Measurements from ENCODE around the gene ZDHHC22.
A peak's percentile ranks its signal among the peaks of the same experiment; 100 is the strongest.

The ZDHHC22 gene

GRCh38 chr14:77143071-77143470 is 1.5 kb upstream of the ZDHHC22 start:
- Histone ChIP-seq H3K4me3 (ENCODE audit: insufficient read depth, low read depth, low read length, poor library complexity, severe bottlenecking) (no peak overlapping the region), H3K27ac (ENCODE audit: insufficient read depth, low read length, poor library complexity, severe bottlenecking) (no peak overlapping the region), H3K4me1 (ENCODE audit: control insufficient read depth, insufficient read depth, low read length, poor library complexity, severe bottlenecking) (peaks cover 25% of the 10 kb centered on the region), H3K9me3 (ENCODE audit: control insufficient read depth, low read length) (no peaks in the 10 kb centered on the region), H3K36me3 (ENCODE audit: control insufficient read depth, insufficient read depth, low read length) (no peaks in the 10 kb centered on the region), H3K27me3 (replicated peaks; ENCODE audit: control insufficient read depth, insufficient read depth, low read length, poor library complexity, severe bottlenecking) (peaks cover 44% of the 10 kb centered on the region)
- DNase-seq: no peak

- Histone ChIP-seq H3K4me1 (ENCODE audit: control insufficient read depth, insufficient read depth, low read length, poor library complexity, severe bottlenecking) (peaks cover 25% of the 10 kb centered on the region), H3K9me3 (ENCODE audit: control insufficient read depth, low read length) (no peaks in the 10 kb centered on the region), H3K36me3 (ENCODE audit: control insufficient read depth, insufficient read depth, low read length) (no peaks in the 10 kb centered on the region), H3K27ac (ENCODE audit: insufficient read depth, low read length, poor library complexity, severe bottlenecking) (no peak overlapping the region), H3K4me3 (ENCODE audit: insufficient read depth, low read depth, low read length, poor library complexity, severe bottlenecking) (no peak overlapping the region), H3K27me3 (replicated peaks; ENCODE audit: control insufficient read depth, insufficient read depth, low read length, poor library complexity, severe bottlenecking) (peaks cover 44% of the 10 kb centered on the region)
- DNase-seq: no peak
Measured at GRCh38 chr14:77142005-77142800, 612 bp upstream of the ZDHHC22 start.

DNA sequence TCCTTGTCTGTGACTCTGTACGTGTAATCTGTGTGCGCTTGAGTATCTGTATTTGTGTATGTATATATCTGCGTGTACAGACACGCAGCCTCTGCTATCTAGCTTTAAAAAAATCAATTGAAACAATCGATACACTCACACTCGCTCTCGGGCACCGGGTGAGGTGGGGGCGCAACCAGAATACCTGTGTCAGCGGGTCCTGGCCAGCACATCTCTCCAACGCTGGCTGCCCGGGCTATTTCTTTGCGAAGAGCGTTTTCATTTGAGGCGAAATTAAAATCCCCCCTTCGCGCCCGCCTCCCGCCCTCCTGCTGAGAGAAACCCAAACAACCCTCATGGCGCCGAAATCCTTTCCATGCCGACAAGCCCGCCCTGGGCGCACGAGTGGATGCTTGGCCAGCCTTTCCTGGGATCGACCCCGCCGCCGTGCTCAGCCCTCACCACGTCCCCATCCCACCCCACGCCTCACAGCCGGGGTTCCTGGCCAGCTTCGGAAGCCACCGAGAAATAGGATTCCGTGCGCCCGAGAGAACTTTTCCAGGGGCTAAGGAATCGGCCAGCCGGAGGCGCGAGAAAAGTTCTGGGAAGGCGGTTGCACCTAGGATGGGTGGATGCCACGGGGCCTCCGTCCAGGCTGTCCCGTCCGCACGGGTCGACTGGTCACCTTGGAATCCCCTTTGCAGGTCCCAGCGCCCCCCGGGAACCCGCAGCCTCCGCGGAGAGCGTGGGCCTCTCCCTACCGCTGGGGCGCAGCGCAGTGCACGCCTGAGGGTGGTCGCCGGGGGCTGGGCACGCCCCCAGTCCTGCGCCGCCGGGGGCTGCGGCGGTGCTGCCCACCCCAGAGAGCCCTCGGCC is 1.0 kb downstream of the ZDHHC22 start:
- Histone ChIP-seq H3K4me1 (ENCODE audit: control insufficient read depth, insufficient read depth, low read length, poor library complexity, severe bottlenecking) (peaks cover 25% of the 10 kb centered on the region), H3K4me3 (ENCODE audit: insufficient read depth, low read depth, low read length, poor library complexity, severe bottlenecking) (peak overlapping the region; percentile 3), H3K9me3 (ENCODE audit: control insufficient read depth, low read length) (no peaks in the 10 kb centered on the region), H3K27ac (ENCODE audit: insufficient read depth, low read length, poor library complexity, severe bottlenecking) (no peak overlapping the region), H3K27me3 (replicated peaks; ENCODE audit: control insufficient read depth, insufficient read depth, low read length, poor library complexity, severe bottlenecking) (peaks cover 32% of the 10 kb centered on the region), H3K36me3 (ENCODE audit: control insufficient read depth, insufficient read depth, low read length) (no peaks in the 10 kb centered on the region)
- no peak for DNase-seq

DNA sequence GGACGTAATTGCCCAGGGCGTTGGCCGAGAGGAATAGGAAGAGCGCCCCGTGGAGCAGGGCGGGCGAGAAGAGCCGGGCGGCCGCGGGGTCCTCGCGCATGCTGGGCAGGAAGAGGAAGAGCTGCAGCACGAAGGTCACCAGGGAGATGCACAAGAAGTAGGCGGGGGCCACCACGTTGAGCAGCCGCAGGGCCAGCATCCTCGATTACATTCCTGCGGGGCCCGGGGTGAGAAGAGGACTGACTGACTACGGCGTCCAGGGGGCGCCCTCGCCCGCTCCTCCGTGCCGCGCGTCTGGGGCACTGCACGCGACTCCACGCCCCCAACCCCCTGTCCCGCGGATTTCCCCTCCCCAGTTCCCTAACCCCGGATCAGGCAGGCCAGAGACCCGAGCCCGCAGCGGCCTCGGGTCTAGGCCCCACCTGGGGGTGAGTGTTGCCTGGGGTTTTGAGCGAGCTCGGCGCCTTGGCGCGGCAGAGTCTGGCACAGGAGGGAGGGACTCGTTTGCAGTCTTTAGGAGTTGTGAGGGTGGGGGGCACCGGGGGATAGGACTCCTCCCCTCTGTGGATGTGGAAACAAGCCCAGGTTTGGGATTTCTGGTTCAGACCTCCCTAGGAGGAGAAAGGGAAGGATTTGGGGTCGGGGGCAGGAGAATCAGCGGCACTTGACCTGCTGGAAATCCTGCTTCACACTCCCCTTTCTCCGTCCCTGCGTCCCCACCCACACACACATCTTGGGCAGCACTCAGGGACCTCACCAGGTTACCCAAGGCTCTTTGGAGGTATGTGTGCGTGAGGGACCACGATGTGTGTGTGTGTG is 1.8 kb downstream of the ZDHHC22 start:
- no peak overlapping the region for H3K27ac ChIP-seq (ENCODE audit: insufficient read depth, low read length, poor library complexity, severe bottlenecking)
- DNase-seq: no peak
- peaks cover 32% of the 10 kb centered on the region for H3K27me3 ChIP-seq (replicated peaks; ENCODE audit: control insufficient read depth, insufficient read depth, low read length, poor library complexity, severe bottlenecking)
- H3K4me3 ChIP-seq (ENCODE audit: insufficient read depth, low read depth, low read length, poor library complexity, severe bottlenecking): peak overlapping the region; percentile 3
- H3K36me3 ChIP-seq (ENCODE audit: control insufficient read depth, insufficient read depth, low read length): no peaks in the 10 kb centered on the region
- H3K9me3 ChIP-seq (ENCODE audit: control insufficient read depth, low read length): no peaks in the 10 kb centered on the region
- H3K4me1 ChIP-seq (ENCODE audit: control insufficient read depth, insufficient read depth, low read length, poor library complexity, severe bottlenecking): peaks cover 25% of the 10 kb centered on the region

- Histone ChIP-seq H3K9me3 (ENCODE audit: control insufficient read depth, low read length) (no peaks in the 10 kb centered on the region), H3K27ac (ENCODE audit: insufficient read depth, low read length, poor library complexity, severe bottlenecking) (no peak overlapping the region), H3K4me1 (ENCODE audit: control insufficient read depth, insufficient read depth, low read length, poor library complexity, severe bottlenecking) (peaks cover 25% of the 10 kb centered on the region), H3K4me3 (ENCODE audit: insufficient read depth, low read depth, low read length, poor library complexity, severe bottlenecking) (no peak overlapping the region), H3K27me3 (replicated peaks; ENCODE audit: control insufficient read depth, insufficient read depth, low read length, poor library complexity, severe bottlenecking) (peaks cover 26% of the 10 kb centered on the region), H3K36me3 (ENCODE audit: control insufficient read depth, insufficient read depth, low read length) (no peaks in the 10 kb centered on the region)
- DNase-seq: no peak
Measured at GRCh38 chr14:77139022-77139421, 2.6 kb downstream of the ZDHHC22 start.

DNA sequence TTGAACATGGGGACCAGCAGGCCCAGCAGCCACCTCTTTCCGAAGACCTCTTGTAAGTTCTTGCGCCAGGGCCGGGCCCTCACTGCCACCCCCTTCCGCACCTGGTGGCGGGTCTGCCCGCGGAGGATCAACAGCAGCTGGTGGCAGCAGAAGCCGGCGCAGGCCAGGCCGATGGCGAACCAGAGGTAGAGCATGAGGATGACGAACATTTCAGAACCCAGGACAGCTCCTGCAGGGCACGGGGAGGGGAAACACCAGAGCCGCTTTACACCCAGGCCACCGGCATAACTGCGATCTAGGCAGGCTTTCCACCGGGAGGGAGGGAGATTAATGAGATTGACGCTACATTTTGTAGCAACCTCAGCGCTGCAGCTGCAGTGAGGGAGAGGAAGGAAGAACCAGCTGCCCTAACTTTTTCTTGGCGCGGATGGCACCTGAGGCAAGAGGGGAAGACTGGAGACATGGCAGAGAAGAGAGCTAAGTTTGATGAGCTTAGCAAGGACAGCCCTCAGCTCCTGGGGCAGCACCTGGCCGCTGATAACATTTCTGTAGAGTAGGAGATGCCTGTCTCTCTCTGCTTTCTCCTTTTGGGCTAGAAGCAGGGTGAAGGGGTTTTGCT is 7.8 kb downstream of the ZDHHC22 start:
- DNase-seq: no peak
- peaks cover 5% of the 10 kb centered on the region for H3K27me3 ChIP-seq (replicated peaks; ENCODE audit: control insufficient read depth, insufficient read depth, low read length, poor library complexity, severe bottlenecking)

GRCh38 chr14:77131871-77132486 is 9.6 kb downstream of the ZDHHC22 start:
- no peaks in the 10 kb centered on the region for H3K9me3 ChIP-seq (ENCODE audit: control insufficient read depth, low read length)
- no peak overlapping the region for H3K27ac ChIP-seq (ENCODE audit: insufficient read depth, low read length, poor library complexity, severe bottlenecking)
- no peak overlapping the region for H3K4me3 ChIP-seq (ENCODE audit: insufficient read depth, low read depth, low read length, poor library complexity, severe bottlenecking)
- no peaks in the 10 kb centered on the region for H3K36me3 ChIP-seq (ENCODE audit: control insufficient read depth, insufficient read depth, low read length)
- no peak for DNase-seq
- no peaks in the 10 kb centered on the region for H3K27me3 ChIP-seq (replicated peaks; ENCODE audit: control insufficient read depth, insufficient read depth, low read length, poor library complexity, severe bottlenecking)
- H3K4me1 ChIP-seq (ENCODE audit: control insufficient read depth, insufficient read depth, low read length, poor library complexity, severe bottlenecking): no peaks in the 10 kb centered on the region

More for the DNA sequence above, 7.8 kb downstream of the ZDHHC22 start:
- Histone ChIP-seq H3K36me3 (ENCODE audit: control insufficient read depth, insufficient read depth, low read length) (no peaks in the 10 kb centered on the region), H3K4me3 (ENCODE audit: insufficient read depth, low read depth, low read length, poor library complexity, severe bottlenecking) (no peak overlapping the region), H3K9me3 (ENCODE audit: control insufficient read depth, low read length) (no peaks in the 10 kb centered on the region), H3K4me1 (ENCODE audit: control insufficient read depth, insufficient read depth, low read length, poor library complexity, severe bottlenecking) (no peaks in the 10 kb centered on the region), H3K27ac (ENCODE audit: insufficient read depth, low read length, poor library complexity, severe bottlenecking) (no peak overlapping the region)

DNA sequence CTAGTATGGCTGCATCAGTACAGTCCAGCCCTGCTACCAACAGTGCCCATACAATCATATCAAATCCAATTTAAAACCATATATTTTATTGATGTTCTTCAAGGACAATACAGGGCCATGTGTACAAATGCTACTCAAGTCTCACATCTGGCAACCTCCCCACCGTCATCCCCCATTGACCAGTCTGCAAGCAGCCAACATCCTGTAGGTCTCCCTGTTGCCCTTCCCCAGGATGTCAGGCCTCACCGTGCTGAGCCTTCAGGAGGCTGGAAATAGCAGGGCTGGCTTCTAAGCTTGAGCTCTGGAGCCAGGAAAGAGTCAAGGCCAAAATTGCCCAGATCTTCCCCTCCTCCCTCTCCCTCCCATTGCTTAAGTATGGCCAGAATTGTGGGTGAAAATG is 10.4 kb downstream of the ZDHHC22 start:
- Histone ChIP-seq H3K27ac (ENCODE audit: insufficient read depth, low read length, poor library complexity, severe bottlenecking) (no peak overlapping the region), H3K9me3 (ENCODE audit: control insufficient read depth, low read length) (no peaks in the 10 kb centered on the region), H3K27me3 (replicated peaks; ENCODE audit: control insufficient read depth, insufficient read depth, low read length, poor library complexity, severe bottlenecking) (no peaks in the 10 kb centered on the region), H3K36me3 (ENCODE audit: control insufficient read depth, insufficient read depth, low read length) (no peaks in the 10 kb centered on the region), H3K4me3 (ENCODE audit: insufficient read depth, low read depth, low read length, poor library complexity, severe bottlenecking) (no peak overlapping the region), H3K4me1 (ENCODE audit: control insufficient read depth, insufficient read depth, low read length, poor library complexity, severe bottlenecking) (no peaks in the 10 kb centered on the region)
- no peak for DNase-seq

DNA sequence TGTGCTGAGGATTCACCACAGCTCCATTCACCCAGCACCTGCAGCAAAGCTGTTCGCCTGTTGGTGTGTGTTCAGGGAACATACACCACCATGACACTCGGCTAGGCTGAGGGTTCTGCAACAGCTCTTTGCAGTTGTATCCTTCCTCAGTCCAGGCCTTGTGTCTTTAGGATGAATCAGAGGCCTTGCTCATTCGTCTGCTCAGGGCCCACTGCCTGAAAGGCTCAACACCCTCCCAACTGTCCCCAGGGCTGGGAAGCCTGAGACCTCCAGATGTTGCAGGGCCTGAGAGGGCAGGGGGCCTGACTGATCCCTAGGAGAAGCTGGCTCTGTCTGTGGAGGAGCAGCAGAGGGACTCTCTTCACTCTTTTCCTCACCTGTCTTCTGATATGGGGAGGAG is 11.2 kb downstream of the ZDHHC22 start:
- H3K9me3 ChIP-seq (ENCODE audit: control insufficient read depth, low read length): no peaks in the 10 kb centered on the region
- no peaks in the 10 kb centered on the region for H3K36me3 ChIP-seq (ENCODE audit: control insufficient read depth, insufficient read depth, low read length)
- H3K27ac ChIP-seq (ENCODE audit: insufficient read depth, low read length, poor library complexity, severe bottlenecking): no peak overlapping the region
- H3K4me3 ChIP-seq (ENCODE audit: insufficient read depth, low read depth, low read length, poor library complexity, severe bottlenecking): no peak overlapping the region
- no peak for DNase-seq
- no peaks in the 10 kb centered on the region for H3K27me3 ChIP-seq (replicated peaks; ENCODE audit: control insufficient read depth, insufficient read depth, low read length, poor library complexity, severe bottlenecking)
- peaks cover 2% of the 10 kb centered on the region for H3K4me1 ChIP-seq (ENCODE audit: control insufficient read depth, insufficient read depth, low read length, poor library complexity, severe bottlenecking)
